ENCODE data around the gene CRYBA4.
A peak's percentile ranks its signal among the peaks of the same experiment; 100 is the strongest.

The CRYBA4 gene

DNA sequence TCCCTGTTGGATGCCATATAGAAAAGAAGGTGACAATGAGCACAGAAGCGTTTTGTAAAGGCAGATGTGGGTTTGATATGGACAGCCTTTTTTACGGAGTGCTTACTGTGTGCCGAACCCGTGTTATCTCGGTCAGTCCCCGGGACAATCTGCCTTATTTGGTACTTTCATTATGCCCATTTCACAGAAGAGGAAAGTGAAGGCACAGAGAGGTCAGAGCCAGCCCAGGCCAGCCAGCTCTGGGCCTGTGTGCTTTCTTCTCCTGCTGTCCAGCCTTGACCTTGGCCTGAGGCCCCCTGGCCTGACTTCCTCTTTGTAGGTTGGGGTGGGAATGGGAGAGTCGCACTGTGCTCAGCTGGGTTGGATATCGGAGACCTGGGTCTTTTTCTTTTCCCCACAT is 3.3 kb upstream of the CRYBA4 start:
- H3K27ac ChIP-seq = peak overlapping the region in 3 of 21 experiments; percentile 25 to 67 (median 50)
- H3K4me3 ChIP-seq = no peak overlapping the region

DNA sequence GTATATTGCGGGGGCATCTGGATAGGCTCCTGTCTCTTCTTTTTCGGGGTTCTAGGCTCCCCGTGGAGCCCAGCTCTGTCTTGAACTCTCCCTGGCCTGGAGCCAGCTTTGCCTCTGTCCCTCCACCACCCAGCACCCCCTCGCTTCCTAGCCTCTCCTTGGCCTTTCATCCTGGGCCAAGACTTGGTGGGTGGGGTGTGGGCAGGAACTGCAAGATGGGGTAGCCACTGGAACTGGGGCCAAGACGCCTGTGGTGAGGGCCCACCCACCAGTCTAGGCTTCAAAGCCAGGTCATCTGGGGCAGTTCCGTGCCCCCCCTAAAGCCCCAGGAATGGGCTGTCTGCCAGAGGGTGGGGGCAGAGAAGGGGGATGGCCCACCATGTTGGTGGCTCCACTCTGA is 2.3 kb upstream of the CRYBA4 start:
- Histone ChIP-seq H3K27ac (peak overlapping the region in 1 of 21 experiments; percentile 11), H3K4me3 (no peak overlapping the region)

DNA sequence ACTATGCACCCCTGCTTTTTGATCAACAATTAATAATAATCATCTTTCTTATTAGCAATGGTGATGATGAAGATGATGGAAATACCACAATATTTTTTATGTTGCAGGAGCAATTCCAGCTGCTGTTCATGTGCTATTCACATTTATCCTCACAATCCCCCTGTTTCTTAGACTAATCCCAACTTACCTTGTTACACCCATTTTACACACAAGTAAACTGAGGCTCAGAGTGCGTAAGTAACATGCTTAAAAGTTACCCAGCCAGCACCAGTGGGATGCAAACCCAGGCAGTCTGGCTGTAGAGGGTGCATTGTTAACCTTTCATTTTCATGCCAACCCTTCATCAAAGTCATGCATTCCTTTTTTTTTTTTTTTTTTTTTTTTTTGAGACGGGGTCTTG is 1.6 kb upstream of the CRYBA4 start:
- no peak overlapping the region for H3K4me3 ChIP-seq

DNA sequence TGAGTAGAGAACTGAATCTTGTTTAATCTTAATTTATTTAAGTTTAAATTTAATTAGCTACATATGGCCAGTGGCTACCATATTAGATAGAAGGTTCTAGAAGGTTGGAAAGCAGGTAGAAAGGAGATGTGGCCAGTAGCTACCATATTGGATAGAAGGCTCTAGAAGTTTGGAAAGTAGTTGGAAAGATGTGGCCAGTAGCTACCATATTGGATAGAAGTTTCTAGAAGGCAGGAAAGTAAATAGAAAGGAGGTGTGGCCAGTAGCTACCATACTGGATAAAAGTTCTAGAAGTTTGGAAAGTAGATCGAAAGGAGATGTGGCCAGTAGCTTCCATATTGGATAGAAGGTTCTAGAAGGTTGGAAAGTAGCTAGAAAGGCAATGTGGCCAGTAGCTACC is 2.2 kb downstream of the CRYBA4 start:
- Histone ChIP-seq H3K4me3 (no peak overlapping the region), H3K27ac (no peak overlapping the region)

More for the DNA sequence above, 1.6 kb upstream of the CRYBA4 start:
- no peak overlapping the region for H3K27ac ChIP-seq

DNA sequence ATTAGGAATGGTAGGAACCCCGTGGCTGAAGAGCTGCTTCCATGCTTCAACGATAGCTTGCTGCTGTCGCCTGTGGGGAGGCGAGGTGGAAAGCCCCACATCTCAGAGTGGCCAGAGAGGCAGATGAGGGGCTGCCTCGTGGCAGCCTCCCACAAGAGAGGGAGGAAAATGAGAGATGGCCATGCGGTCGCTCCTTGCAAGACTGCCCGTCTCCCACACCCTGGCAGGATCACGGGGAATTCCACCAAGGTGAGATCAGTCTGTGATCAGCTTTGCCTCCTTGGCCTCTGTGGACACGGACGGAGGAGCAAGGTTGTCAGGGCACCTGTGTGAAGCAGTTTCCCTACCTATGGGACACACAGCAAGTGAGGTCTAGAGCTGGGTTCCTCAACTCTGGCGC is 3.0 kb downstream of the CRYBA4 start:
- H3K4me3 ChIP-seq = no peak overlapping the region
- no peak overlapping the region for H3K27ac ChIP-seq

DNA sequence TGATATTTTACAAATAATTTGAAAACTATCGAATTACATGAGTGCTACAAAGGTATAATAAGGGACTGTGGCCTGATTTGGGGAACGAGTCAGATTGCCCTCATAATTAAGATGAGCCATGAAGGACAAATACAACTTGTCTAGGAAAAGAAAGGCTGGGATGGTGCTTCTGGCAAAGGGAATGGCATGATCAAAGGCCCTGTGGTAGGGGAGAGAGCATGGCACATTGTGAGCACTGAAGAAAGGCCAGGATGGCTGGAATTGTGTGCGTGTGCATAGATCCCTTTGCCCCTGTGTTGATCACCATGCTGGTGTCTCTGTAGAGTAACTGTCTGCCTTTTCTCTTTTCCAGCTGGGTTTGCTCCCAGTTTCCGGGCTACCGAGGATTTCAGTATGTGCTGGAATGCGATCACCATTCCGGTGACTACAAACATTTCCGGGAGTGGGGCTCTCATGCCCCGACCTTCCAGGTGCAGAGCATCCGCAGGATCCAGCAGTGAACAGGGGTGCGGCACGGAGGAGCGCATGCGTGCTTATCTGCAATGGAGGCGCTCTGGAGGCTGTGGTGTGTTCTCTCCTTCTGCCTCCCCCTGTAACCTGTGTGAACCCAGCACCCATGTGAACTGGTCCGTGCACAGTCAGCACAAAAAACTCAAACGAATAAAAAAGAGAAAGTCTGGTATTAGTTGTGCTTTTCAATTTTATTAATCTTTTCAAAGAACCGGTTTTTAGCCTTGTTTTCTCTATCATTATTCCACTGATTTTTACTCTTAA is 8.4 kb downstream of the CRYBA4 start:
- no peak overlapping the region for H3K4me3 ChIP-seq
- no peak overlapping the region for H3K27ac ChIP-seq

DNA sequence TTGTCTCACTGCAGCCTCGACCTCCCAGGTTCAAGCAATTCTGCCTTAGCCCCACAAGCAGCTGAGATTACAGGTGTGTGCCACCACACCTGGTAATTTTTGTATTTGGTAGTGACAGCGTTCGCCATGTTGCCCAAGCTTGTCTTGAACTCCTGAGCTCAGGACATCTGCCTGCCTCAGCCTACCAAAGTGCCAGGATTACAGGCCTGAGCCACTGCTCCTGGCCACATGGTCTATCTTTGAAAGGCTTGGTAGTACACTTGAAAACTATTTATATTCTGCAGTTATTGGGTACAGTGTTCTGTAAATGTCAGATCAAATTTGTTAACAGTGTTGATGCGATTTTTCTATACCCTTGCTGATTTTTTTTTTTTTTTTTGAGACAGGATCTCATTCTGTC is 9.5 kb downstream of the CRYBA4 start:
- no peak overlapping the region for H3K27ac ChIP-seq
- no peak overlapping the region for H3K4me3 ChIP-seq

DNA sequence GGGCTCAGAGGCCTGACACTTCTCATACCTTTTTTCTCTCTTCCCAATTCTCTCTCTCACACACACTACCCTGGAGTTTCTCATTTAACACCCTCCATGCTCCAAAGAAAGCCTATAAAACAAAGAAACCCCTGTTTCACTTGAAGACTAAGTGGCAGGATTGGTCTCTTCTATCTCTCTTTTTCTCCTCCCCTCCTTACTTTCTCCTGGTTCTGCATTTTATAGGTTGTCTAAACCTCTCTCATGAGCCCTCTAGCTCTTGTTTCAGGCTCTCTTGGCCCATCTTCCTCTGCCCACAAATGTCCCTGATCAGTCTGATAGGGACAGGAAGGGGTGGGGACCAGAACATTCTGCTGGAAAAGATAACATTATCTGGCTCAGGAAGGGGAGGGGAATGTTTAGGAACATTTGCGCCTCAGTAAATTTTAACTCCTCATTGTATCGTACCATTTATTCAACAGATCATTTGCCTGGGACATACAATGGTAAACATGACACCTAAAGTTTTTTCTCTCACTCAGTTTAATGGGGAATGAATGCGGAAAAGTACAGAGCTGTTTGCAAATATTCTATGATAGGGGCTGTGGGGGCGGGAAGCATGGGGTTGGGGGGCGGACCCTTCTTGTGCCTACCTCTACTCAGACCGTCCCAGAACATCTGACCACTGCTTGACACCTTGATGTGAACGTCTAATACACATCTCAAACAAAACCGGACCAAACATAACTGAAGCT is 10.8 kb downstream of the CRYBA4 start:
- H3K27ac ChIP-seq = peak overlapping the region in 2 of 21 experiments; percentile 43 to 46
- H3K4me3 ChIP-seq = no peak overlapping the region

DNA sequence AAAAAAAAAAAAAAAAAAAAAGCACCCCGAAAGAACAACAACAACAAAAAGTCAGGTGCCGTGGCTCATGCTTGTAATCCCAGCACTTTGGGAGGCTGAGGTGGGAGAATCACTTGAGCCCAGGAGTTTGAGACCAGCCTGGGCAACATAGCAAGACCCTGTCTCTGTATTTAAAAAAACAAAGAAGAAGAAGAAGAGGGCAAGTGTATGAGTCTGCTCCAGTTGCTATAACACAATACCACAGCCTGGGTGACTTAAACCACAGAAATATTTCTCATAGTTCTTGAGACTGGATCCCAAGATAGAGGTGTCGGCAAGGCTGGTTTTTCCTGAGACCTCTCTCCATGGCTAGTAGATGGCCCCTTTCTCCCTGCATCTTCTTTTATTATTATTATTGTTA is 12.4 kb downstream of the CRYBA4 start:
- Histone ChIP-seq H3K4me3 (no peak overlapping the region), H3K27ac (no peak overlapping the region)

DNA sequence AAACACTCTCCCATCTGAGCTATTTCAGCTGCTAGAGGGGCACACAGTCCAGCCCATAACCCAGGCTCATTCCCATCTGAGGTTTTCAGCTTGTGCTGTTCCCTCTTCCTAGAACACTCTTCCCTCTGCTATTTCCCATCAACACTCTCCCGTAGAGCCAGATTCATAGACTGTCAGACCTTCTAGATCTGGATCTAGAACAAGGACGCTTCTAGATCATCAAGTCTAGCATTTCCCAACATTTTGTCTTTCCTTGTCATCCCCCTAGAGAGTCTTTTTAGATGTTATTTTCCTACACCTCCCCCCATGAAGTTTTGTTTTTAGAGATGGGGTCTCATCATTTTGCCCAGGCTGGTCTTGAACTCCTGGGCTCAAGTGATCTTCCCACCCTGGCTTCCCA is 13.4 kb downstream of the CRYBA4 start:
- Histone ChIP-seq H3K27ac (no peak overlapping the region), H3K4me3 (no peak overlapping the region)

DNA sequence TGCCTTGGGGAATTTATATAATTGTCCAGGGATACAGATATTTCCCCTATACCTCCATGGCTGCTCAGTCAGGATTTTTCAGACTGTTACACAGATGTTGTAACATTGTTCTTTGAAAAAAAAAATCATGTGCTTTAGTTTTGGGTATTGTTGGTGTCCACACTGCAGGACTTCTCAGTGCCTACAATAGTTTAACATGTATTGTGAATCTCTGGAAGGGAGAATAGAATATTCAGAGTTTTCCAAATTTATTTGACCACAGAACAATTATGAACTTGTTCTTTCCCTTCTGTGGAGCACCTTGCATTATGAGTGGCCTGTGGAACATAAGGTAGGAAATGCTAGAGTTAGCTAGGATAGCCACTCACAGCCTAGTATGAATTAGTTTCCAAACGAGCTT is 14.5 kb downstream of the CRYBA4 start:
- Histone ChIP-seq H3K4me3 (no peak overlapping the region), H3K27ac (no peak overlapping the region)

DNA sequence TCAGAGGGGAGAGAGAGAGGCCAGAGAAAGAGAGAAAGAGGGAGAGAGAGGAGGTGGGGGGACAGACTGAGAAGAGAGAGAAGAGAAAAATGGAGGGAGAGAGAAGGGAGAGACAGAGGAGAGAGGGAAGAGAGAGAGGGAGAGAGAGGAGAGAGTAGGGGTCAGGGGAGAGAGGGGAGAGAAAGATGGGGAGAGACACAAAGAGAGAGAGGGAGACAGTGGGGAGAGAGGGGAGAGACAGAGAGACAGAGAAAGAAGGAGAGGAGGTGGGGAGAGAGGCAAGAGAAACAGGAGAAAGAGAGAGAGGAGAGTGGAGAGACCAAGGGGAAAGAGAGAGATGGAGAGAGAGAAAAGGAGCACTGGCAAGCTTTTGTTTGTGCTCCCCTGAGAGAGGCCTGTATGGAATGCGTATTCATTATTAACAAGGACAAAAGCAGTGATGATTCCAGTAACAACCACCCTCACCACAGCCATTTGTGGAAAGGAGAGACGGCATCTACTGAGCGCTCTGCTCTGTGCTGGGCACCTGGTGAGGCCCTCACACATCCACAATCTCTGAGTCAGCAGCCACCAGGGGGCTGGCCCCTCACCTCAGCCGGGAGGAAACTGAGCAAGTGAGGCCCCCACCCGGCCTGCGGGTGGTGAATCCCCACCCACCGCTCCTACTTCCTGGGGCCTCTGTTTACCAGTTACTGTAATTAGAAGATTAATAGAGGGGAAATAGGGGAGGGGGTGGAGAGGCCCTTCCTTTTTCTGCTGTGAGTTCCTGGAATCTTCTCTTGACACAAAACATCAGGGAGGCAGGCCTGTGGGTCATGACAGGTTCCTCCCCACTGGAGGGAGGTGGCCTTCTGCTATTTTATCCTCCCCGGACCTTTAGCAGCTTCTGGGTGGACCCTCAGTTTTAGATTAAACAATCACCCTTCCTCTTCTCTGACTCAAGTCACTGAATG is 21.0 kb downstream of the CRYBA4 start:
- Histone ChIP-seq H3K27ac (peak overlapping the region in 14 of 21 experiments; percentile 11 to 92 (median 52)), H3K4me3 (no peak overlapping the region)

DNA sequence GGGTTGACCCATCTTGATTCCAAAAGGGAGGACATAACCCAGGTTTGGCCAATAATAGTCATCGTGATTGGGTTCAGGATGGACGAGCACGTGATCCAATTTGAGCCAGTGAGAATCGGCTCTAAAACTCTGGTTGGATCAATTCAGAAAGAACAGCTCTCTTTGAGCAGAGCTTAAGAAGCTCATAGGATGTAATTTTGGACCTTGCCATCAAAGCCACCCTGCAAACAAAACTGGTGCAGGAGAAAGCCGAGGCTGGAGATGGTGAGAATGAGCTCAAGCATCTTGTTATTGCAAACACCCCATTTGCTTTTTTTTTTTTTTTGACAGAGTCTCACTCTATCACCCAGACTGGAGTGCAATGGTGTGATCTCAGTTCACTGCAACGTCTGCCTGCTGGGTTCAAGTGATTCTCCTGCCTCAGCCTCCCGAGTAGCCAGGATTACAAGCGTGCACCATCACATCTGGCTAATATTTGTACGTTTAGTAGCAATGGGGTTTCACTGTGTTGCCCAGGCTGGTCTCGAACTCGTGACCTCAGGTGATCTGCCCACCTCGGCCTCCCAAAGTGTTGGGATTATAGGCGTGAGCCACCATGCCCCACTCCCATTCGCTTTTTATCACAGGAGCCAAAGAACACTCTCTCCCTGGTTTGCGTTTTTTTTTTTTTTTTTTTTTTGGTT is 21.8 kb downstream of the CRYBA4 start:
- H3K4me3 ChIP-seq = no peak overlapping the region
- H3K27ac ChIP-seq = peak overlapping the region in 9 of 21 experiments; percentile 11 to 92 (median 68)

DNA sequence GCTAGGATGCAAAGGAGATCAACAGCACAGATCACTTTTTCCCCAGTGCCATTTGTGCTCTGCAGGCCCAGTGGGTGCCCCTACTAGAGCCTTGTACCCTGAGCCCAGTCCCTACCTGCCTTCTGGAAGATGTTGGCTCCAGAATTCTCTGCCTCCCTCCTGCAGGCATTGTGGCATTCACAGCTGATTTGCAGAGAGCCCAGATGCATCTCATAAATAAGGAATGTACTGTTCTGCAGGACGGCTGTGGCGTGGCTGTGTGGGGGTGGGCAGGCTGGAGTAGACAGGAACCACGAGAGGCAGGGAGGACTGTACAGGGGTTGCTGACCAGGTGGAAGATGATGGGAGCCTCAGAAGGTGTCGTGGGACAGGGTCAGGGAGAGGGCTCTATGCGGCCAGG is 24.4 kb downstream of the CRYBA4 start:
- Histone ChIP-seq H3K4me3 (no peak overlapping the region), H3K27ac (peak overlapping the region in 2 of 21 experiments; percentile 14 to 17)

DNA sequence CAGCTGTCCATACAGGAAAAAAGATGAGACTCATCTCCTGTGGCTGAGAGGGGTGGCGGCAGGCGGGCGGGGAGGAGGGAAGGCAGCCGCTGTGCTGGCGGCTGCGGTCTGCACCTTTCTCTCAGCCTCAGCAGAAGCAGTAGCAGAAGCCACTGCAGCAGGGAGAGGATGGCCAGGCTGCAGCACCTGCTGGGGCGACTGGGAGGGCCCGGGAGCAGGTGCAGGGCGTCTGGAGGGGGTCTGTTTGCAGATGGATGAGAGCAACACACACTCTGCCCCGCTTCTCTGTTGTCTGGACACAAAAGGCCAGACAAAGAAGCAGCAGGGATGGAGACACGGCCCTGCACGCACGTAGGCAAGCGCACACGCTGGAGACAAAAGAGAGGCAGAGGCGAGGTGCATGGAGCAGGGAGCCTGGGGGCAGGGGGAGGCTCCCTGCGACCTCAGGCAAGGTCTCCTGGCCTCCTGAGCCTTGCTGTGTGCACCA is 26.3 kb downstream of the CRYBA4 start:
- peak overlapping the region in 6 of 21 experiments; percentile 22 to 86 (median 44) for H3K27ac ChIP-seq
- no peak overlapping the region for H3K4me3 ChIP-seq

DNA sequence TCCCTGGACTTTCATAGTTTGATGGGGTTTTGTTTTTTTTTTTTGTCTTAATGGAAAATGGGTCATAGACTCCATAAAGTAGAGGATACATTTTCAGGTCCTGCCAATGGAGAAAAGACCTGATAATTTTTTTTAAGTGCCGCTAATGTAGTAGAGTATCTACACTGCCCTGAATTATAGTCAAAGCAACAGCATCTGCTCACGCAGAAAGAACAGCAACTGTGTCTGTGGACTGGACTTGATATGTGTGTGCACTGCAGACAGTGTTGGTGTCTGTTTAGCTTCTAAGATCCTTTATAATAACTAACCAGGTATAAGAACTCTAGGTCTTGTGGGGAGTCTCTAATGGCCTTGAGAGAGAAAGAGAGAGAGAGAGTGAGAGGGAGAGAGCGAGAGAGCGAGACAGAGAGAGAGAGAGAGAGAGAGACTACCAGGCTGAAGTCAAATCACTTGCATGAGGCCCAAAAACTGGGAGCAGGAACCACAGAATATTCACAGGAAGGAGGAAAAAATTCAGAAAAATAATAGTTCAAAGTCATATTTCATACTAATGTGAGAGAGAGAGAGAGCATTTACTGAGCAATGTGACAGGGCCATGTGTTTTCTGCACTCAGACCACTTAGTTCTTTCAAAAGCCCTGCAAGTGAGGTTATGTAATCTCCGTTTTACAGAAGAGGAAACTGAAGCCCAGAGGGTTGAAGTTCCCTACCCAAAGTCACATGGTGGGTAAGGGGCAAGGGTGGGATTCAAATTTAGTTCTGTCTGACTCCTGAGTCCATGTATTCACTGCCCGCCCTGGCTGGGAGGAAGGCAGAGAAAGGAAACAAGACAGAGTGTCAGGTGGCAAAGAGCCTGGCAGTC is 27.0 kb downstream of the CRYBA4 start:
- Histone ChIP-seq H3K4me3 (no peak overlapping the region), H3K27ac (peak overlapping the region in 4 of 21 experiments; percentile 35 to 86 (median 60))

DNA sequence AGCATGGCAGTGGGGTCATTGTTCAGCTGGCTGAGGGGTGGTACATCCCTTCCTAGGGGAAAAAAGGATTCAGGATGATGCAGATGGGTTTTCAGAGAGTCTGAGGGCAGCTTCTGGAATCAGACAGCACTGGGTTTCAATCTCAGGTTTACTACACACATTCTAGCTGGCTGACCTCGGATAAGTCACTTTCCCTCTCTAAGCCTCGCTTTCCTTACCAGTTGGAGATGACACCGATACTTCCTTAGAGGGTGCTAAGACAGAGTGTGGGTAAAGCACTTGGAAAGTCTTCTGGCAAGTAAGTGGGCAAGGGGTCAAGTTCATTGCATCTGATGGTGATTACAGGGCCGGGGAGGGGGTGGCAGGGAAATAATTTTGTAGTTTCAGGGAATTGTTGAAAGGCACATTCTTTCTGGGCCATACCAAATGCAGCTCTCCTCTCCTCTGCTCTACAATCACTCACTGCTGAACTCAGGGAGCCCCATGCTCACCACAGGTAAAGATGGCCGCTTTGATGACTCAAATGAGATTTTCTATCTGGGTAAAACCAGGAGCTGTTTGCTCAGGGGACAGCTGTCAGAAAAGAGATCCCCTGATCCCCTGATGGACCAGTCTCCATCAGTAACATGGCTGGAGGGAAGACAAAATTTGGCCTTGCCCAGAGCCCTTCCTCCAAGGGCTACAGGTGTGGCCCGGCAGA is 29.1 kb downstream of the CRYBA4 start:
- no peak overlapping the region for H3K4me3 ChIP-seq
- H3K27ac ChIP-seq = no peak overlapping the region

DNA sequence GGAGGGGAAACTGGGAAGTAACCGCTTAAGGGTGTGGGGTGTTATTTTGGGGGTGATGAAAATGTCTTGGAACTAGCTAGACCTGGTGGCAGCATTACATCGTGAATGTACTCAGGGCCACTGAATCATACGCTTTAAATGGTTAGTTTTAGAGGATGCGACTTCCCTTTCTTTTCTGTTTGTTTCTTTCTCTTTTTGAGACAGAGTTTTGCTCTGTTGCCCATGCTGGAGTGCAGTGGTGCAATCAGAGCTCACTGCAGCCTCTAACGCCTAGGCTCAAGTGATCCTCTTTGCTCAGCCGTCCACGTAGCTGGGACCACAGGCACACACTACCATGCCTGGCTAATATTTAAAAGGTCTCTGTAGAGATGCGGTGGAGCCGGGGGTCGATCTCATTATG is 30.1 kb downstream of the CRYBA4 start:
- no peak overlapping the region for H3K4me3 ChIP-seq
- H3K27ac ChIP-seq = no peak overlapping the region
